DOHH2 (cell line): ENCODE data around the gene CTNS.

Source experiments
- CTCF ChIP-seq: fragments of 200-600 bp; sonication (generic); IDR thresholded peaks from one replicate; pipeline ENCODE4 v1.5.1; 2014; ENCODE audit warnings: antibody characterized with exemption, mild to moderate bottlenecking, low read depth, low read length; ENCODE audit not compliant: poor library complexity, severe bottlenecking
- EZH2phosphoT487 ChIP-seq: fragments of 200-600 bp; sonication (generic); IDR thresholded peaks from 2 replicates; pipeline ENCODE4 v1.6.1; 2017; ENCODE audit warnings: borderline replicate concordance, mild to moderate bottlenecking, antibody characterized with exemption, low read length, moderate library complexity, mixed read lengths

GRCh38 chr17:3682033-3682432 is 45.5 kb downstream of the CTNS start:
- TF ChIP-seq CTCF (no peak), EZH2phosphoT487 (no peak)
